GM21390 (cell line): ENCODE data around the gene EVI5L.
"Not testable (repeated sequence)": the region's sequence is repeated elsewhere in the genome, so short reads cannot be mapped to it uniquely, and the experiment has no call there.

Experiments
- ATAC-seq: cut with Tn5 transposase; IDR thresholded peaks from one replicate; pipeline ENCODE4 v1.9.1; 2021; ENCODE audit not compliant: unreplicated experiment

EVI5L gene

GRCh38 chr19:7871437-7872305 lies 41.7 kb downstream of the EVI5L start:
- ATAC-seq: no peak

DNA sequence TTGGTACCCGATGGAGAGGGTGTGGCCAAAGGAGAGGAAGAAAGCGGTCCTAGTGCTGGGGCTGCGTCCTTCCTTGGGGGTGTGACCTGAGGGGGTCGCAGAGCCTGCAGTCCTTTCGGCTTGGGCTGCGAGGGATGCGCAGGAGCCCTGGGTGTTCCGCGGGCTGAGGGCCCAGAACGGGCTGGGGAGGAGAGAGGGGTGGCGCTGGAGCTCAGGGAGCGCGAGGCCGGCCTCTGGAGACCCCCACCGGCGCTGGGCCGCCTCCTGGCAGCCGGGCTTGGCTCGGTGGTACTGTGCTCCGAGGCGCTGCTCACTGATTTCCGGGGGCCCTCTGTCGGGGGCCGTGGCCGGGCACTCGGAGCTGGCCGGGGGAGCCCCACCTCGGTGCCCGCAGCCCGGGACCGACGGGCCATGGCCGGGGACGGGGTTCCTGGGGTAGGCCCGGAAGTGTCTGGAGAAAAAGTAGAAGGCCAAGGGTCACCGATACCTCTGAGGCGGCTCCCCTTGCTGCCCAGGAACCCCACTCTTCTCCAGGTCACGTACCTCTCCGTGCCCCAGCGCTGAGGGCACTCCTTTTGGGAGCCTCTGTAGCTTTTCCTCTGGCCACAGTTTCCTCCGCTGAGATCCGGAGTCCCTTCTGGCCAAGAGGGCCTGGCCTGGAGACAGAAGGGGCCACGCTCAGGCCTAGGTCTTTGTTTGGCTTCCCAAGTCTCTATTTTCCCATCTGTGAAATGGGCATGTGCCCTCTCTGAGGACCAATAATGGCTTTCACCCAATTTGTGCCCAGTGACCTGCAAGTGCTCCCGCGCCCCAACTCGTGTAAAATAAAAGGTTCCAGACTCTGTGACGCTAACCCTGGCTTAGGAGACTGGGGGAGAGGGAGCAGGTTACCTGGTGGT lies 42.5 kb downstream of the EVI5L start:
- ATAC-seq: no peak

DNA sequence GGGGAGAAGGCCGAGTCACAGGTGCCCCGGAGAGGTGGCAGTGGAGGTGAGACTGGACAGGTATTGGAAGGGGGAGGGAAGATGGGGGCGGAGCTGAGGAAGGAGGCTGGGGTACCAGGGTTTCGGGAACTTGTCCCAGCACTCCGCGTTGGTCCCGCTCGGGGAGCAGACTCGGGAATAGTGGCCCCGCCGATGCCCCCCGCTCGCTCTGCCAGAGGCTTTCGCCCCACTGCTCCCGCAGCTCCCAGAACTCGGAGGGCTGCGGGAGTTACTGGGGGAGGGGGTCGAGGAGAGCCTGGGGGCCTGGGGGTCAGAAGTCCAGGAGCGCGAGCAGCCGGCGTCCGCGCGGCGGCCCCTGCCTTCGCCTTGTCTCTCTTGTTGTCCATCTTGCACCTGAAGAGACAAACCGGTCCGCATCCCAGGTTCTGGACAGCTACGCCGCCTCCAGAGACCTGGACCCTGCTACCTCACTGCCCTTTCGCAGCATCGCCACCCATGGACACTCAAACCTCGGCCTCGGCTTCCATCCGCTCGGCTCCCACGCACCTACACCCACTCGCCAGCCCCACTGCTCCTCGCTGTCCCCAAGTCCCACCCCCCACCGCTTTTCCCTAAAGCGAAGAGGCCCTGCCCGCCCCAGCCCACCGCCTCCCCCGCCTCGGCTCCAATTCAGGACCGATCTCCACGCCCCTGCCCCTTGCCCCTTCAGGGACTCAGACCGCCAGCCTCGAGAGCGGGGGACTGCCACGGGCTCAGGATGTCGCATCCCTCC lies 43.5 kb downstream of the EVI5L start:
- ATAC-seq: no peak

- no peak for ATAC-seq
These were observed 44.3 kb downstream of the EVI5L start, which contains the start of gene PRR36 for GRCh38 chr19:7874076-7874896. Gene PRR36 (minus strand): TSS chr19:7874390. CDS start chr19:7873689, 701 bp downstream.

- ATAC-seq: no peak
These were observed 44.9 kb downstream of the EVI5L start for GRCh38 chr19:7874897-7875273.

- no peak for ATAC-seq
These were observed 47.3 kb downstream of the EVI5L start for GRCh38 chr19:7877249-7877836.

DNA sequence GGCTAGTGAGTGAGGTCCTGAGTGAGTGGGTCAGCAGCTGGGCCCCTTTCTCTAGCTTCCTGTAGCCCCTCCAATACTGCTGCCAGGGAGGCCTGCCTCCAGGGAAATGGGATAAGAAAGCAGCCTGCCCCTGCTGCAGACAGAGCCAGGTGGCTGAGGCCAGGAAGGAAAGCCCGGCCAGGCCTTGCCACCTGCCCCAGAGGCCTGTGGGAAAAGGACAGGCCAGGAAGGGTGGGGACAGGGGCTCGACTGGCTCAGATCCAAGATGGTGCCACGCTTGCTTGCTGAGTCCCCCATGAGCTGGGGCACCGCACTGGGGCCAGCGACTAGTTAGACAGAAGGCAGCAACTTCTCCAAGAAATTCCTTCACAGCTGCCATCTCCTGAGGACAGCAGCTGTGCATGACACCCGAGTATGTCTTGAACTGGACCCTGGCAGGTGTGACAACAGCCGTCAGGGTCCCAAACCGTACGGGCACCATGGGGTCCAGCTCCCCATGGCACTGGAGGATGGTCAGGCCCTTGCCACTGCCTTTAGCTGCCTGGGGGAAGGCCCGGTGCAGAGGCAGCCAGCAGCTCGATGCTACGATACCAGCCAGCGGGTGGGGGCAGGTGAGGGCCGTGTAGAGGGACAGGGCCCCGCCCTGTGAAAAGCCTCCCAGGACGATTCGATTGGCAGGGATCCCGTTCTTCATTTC lies 49.2 kb downstream of the EVI5L start:
- ATAC-seq: no peak

DNA sequence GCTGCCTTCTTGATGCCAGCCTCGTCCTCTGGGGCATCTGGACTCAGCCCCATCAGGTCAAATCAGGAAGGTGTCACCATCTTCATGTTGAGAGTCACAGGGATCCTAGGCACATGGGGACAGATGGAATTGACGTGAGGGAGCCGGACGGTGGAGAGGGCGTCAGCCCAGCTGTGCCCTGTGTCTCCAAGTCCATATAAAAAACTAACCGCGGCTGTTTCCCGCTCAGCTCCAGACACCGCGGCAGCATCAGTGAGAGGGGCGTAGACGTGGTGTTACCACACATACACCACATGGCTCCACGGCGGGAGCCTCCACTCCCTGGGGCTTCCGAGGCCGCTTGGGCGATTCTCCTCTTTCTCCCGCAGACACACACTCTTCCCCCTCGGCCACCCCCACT lies 49.8 kb downstream of the EVI5L start:
- ATAC-seq: no peak

GRCh38 chr19:7881910-7882309 lies 51.9 kb downstream of the EVI5L start:
- no peak for ATAC-seq

DNA sequence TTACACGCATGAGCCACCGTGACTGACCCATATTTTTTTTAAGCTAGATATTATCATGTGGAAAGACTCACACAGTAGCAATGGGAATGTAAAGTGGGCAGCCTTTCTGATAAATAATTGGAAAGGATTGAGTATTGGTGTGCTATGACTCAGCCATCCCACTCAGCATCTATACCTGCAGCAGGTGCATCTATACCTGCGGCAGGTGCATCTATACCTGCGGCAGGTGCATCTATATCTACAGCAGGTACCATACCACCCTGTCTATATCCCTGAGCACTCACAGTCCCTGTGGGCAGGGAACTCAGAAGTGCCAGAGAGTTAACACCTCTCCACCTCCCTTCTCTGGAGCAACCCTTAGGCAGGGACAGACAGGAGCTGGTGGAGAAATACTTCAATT lies 53.1 kb downstream of the EVI5L start:
- ATAC-seq: no peak

DNA sequence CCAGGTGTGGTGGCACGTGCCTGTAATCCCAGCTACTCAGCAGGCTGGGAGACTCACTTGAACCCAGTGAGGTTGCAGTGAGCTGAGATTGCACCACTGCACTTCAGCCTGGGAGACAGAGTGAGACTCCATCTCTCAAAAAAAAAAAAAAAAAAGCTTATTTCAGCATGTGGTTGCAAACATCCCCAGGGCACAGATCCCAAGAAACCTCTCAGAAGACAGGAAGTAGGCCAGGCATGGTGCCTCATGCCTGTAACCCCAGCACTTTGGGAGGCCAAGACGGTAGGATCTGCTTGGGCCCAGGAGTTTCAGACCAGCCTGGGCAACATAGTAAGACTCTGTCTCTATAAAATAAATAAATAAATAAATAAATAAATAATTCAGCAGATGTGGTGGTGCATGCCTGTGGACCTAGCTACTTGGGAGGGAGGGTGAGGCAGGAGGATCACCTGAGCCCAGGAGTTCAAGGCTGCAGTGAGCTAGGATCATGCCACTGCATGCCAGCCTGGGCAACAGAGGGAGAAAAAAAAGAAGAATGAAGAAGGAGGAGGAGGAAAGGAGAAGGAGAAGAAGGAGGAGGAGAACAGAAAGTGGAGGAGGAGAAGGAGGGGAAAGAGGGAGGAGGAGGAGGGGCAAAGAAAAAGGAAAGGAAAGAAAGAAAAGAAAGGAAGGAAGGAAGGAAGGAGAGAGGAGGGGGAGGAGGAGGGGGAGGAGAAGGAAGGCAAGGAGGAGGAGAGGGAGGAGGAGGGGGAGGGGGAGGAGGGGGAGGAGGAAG lies 54.0 kb downstream of the EVI5L start:
- ATAC-seq: no peak

DNA sequence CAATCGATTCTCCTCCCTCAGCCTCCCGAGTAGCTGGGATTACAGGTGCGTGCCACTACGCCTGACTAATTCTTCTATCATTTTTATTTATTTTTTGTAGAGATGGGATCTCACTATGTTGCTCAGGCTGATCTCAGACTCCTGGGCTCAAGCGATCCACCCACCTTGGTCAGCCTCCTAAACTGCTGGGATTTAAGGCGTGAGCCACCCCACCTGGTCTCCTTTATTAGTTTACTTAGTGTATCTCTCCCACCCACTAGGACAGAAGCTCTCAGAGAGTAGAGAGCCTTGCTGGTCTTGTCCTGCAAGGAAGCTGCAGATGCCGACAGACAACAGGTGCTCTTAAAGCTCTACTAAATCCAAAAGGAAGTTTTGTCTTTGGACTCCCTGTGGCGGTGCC lies 55.8 kb downstream of the EVI5L start:
- no peak for ATAC-seq

DNA sequence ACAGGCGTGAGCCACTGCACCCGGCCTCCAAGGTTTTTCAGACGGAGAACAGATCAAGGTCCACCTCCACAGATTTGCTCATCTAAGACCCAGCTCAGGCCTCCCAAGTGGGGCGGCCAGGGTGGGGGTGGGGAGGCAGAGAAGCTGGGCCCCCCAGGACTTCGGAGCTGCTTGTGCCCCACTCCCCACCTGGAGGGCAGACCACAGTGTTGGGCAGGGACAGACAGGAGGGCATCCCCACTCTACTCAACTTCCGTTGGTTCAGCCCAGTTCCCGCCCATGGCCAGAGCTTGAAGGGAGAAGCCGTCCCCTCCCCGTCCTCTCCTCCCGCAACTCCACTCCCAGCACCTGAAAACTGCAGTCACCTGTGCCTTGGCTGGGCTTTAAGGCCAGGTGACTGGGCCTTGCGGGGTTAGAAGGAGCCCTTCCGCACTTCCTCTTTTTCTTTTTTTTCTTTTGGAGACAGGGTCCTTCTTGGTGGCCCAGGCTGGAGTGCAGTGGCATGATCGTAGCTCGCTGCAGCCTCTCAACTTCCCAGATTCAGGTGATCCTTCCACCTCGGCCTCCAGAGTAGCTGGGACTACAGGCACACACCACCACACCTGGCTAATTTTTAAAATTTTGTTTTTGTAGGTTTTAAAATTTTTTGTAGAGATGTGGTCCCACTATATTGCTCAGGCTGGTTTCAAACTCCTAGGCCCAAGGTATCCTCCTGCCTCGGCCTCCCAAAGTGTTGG lies 57.6 kb downstream of the EVI5L start:
- ATAC-seq: no peak

DNA sequence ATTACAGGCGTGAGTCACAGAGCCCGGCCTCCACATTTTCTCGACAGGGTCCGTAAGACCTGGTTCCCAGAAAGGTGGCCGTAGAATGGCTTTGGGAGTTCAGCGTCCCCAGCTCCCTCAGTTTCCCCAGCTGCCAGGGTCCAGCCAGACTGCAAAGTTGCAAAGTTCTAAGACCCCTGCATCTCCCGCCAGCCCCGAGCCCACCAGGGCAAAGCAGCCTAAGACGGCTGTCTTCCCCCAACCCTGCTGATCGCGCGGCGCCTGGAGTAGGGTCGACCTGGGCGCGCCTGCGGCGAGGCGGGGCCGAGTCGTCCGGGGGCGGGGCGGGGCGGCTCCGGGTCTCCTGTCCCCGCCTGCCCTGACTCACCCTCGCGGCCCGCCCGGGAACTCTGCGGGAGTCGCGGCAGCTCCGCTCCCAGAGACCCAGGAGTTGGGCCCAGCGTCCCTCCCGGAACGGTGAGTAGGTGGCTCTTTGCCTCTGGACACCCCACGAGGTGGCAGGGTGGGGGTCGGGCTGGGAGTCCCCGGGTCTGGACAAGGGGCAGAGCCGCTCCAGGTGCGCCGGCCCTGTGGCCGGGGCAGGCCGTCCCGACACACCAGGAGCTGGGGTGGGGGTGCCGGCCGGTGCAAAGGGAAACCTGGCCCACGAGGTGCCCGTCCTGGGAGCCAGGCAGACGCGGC lies 58.3 kb downstream of the EVI5L start, which contains the start of gene LRRC8E:
Gene LRRC8E (plus strand): TSS at position 366 of the 681 bp plus-strand sequence. CDS start 7,094 bp downstream, outside the sequence.
- no peak for ATAC-seq

- ATAC-seq: no peak
These were observed 58.8 kb downstream of the EVI5L start for GRCh38 chr19:7888826-7889217.

DNA sequence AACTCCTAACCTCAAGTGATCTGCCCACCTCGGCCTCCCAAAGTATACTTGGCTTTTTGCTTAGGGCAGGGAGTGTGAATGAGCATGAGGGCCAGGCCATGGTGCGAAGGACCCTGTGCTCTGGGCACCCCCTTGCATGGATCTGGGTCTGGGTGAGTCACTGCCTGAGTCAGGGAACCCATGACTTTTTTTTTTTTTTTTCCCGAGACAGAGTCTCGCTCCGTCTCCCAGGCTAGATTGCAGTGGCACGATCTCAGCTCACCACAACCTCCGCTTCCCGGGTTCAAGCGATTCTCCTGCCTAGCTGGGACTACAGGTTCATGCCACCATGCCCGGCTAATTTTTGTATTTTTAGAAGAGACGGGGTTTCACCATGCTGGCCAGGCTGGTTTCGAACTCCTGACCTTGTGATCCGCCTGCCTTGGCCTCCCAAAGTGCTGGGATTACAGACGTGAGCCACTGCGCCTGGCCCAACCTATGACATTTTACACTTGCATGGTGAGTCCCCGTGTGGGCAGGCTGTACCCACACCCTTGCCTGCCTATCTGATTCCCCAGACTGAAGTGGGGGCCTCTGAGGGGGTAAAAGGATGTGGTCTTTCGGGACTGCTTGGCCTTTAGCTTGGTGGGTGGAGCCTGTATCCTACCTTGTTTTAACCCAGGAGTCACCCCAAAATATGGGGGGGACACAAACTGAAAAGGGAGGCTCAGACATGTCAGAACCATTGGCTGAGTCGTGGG lies 63.5 kb downstream of the EVI5L start:
- not testable (repeated sequence) for ATAC-seq
